Measurements from ENCODE around the gene SDC3. TPM values are rescaled to one million over a fixed set of nuclear protein-coding genes. Genes with fewer than 3 reads are reported as not detected.
A peak's percentile ranks its signal among the peaks of the same experiment; 100 is the strongest.

SDC3 gene
- total RNA-seq, 1 experiment from 2014 or later, result 32.3 TPM

DNA sequence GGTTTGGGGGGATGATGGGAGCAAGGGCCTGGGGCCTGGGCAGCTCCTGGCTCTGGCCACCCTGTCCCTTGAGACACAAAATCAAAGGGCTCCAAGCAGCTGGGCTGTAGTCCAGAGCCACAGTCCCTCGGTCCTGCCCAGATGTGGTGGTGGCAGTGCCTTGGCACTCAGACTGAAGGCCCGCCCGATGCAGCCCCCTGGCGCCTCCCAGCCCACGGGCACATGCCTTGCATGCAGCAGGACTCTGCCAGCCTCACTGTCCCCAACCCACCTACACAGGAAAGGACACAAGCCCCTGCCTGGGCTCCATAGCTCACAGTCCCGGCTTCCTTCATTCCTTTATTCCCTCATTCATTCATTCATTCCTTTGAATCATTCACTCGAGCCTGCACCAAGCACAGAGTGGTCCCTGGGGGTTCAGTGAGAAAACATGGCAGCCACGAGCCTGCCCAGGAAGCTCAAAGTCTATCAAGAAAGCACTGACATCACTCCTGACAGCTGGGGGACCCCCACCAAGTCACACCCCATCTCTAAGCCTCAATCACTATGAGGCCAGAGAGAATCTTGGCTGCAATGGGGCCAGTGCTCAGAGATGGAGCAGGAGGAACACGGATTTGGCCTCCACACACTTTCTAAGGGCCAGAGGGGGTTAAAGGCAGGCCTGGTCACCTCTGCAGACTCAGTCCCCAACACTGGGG, 5.8 kb downstream of the SDC3 start:
- ChIA-PET POLR2A (interaction anchor here (1.2 kb wide), 1 partner anchor 87 kb away, joined by 3 read pairs; no protein-coding TSS in a partner anchor), CTCF (interaction anchor here (0.8 to 17.8 kb wide), 6 partner anchors 9 to 123 kb away, joined by 3 to 606 read pairs (median 4); no protein-coding TSS in a partner anchor)
- DNase-seq (ENCODE audit: low spot score) (no peak), ATAC-seq (no peak)
- TF ChIP-seq NR1H2 (CRISPR knock-in tag; IDR thresholded peaks at IDR 0.05) (no peak), ZNF263 (CRISPR knock-in tag; IDR thresholded peaks at IDR 0.05; ENCODE audit: low read depth) (no peak), KAT7 (CRISPR knock-in tag; IDR thresholded peaks at IDR 0.05; ENCODE audit: borderline replicate concordance) (no peak), NR3C1 (CRISPR knock-in tag; conservative IDR thresholded peaks at IDR 0.05; ENCODE audit: low read depth) (no peak), TCF7 (CRISPR knock-in tag; IDR thresholded peaks at IDR 0.05; ENCODE audit: low read depth) (no peak), MAX (CRISPR knock-in tag; IDR thresholded peaks at IDR 0.05) (no peak), USF1 (CRISPR knock-in tag; IDR thresholded peaks at IDR 0.05) (no peak), RELA (CRISPR knock-in tag; IDR thresholded peaks at IDR 0.05; ENCODE audit: borderline replicate concordance) (no peak), ZNF396 (CRISPR knock-in tag; IDR thresholded peaks at IDR 0.05; ENCODE audit: borderline replicate concordance) (no peak), SOX15 (CRISPR knock-in tag; IDR thresholded peaks at IDR 0.05) (no peak)
- TF ChIP-seq, protein P1, sequence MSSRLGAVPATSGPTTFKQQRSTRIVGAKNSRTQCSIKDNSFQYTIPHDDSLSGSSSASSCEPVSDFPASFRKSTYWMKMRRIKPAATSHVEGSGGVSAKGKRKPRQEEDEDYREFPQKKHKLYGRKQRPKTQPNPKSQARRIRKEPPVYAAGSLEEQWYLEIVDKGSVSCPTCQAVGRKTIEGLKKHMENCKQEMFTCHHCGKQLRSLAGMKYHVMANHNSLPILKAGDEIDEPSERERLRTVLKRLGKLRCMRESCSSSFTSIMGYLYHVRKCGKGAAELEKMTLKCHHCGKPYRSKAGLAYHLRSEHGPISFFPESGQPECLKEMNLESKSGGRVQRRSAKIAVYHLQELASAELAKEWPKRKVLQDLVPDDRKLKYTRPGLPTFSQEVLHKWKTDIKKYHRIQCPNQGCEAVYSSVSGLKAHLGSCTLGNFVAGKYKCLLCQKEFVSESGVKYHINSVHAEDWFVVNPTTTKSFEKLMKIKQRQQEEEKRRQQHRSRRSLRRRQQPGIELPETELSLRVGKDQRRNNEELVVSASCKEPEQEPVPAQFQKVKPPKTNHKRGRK (CRISPR knock-in tag; IDR thresholded peaks at IDR 0.05; ENCODE audit: borderline replicate concordance), result no peak
- TF ChIP-seq, protein P2, sequence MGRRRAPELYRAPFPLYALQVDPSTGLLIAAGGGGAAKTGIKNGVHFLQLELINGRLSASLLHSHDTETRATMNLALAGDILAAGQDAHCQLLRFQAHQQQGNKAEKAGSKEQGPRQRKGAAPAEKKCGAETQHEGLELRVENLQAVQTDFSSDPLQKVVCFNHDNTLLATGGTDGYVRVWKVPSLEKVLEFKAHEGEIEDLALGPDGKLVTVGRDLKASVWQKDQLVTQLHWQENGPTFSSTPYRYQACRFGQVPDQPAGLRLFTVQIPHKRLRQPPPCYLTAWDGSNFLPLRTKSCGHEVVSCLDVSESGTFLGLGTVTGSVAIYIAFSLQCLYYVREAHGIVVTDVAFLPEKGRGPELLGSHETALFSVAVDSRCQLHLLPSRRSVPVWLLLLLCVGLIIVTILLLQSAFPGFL (CRISPR knock-in tag; IDR thresholded peaks at IDR 0.05; ENCODE audit: borderline replicate concordance), result no peak
- no peaks in the 10 kb centered on the region for H3K9me3 Mint-ChIP-seq
- no peak overlapping the region for H3K4me3 Mint-ChIP-seq
- peak overlapping the region; percentile 60 for H3K27ac Mint-ChIP-seq
- no peaks in the 10 kb centered on the region for H3K36me3 Mint-ChIP-seq
- H3K27me3 Mint-ChIP-seq (ENCODE audit: low read depth), result peaks cover 8% of the 10 kb centered on the region
- peaks cover 41% of the 10 kb centered on the region for H3K4me1 Mint-ChIP-seq

DNA sequence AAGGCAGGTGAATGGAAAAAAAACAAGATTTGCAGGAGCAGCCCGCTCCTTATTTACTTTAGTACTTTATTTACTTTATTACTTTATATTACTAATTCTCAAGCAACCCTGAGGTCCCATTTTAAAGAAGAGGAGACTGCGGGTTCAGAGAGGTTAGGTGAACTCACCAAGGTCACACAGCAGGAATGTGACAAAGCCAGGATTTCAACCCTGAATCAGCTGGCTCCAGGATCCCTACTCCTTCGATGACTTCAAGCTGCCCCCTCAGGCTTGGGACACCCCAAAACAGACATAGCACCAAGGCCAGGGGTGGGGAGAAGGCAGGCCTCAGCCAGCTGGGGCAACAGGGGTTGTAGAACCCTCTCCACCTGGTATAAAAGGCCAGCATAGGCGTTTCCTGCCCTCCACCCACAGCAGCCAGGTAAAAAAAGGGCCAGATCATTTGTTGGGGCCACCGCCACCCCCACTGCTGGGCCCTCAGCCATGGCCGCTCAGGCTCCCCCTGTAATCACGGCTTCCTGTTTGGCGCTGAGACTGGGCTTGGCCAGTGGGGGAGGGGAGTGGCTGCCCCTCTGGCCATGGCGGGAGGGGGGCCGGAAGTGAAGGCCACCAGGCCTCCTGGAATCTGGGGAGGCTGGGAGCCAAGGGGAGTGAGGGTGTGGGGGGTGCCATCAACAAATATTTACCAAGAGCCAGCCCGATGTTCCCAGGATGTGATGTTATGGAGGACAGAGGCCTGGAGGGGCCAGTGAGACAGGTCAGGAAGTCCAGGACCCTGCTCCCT, 6.6 kb downstream of the SDC3 start:
- TF ChIP-seq, protein P3, sequence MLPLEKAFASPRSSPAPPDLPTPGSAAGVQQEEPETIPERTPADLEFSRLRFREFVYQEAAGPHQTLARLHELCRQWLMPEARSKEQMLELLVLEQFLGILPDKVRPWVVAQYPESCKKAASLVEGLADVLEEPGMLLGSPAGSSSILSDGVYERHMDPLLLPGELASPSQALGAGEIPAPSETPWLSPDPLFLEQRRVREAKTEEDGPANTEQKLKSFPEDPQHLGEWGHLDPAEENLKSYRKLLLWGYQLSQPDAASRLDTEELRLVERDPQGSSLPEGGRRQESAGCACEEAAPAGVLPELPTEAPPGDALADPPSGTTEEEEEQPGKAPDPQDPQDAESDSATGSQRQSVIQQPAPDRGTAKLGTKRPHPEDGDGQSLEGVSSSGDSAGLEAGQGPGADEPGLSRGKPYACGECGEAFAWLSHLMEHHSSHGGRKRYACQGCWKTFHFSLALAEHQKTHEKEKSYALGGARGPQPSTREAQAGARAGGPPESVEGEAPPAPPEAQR (CRISPR knock-in tag; IDR thresholded peaks at IDR 0.05), result no peak
- TF ChIP-seq TCF7 (CRISPR knock-in tag; IDR thresholded peaks at IDR 0.05; ENCODE audit: low read depth), result no peak
- TF ChIP-seq, protein P4, sequence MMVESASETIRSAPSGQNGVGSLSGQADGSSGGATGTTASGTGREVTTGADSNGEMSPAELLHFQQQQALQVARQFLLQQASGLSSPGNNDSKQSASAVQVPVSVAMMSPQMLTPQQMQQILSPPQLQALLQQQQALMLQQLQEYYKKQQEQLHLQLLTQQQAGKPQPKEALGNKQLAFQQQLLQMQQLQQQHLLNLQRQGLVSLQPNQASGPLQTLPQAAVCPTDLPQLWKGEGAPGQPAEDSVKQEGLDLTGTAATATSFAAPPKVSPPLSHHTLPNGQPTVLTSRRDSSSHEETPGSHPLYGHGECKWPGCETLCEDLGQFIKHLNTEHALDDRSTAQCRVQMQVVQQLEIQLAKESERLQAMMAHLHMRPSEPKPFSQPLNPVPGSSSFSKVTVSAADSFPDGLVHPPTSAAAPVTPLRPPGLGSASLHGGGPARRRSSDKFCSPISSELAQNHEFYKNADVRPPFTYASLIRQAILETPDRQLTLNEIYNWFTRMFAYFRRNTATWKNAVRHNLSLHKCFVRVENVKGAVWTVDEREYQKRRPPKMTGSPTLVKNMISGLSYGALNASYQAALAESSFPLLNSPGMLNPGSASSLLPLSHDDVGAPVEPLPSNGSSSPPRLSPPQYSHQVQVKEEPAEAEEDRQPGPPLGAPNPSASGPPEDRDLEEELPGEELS (CRISPR knock-in tag; IDR thresholded peaks at IDR 0.05), result 0 out of 2 replicates have a peak, but pooled peaks have one; percentile 18
- Mint-ChIP-seq H3K9me3 (no peaks in the 10 kb centered on the region), H3K27me3 (ENCODE audit: low read depth) (peaks cover under 1% of the 10 kb centered on the region), H3K36me3 (no peaks in the 10 kb centered on the region), H3K27ac (0 out of 2 replicates have a peak overlapping the region, but pooled peaks have one; percentile 63), H3K4me3 (no peak overlapping the region), H3K4me1 (peaks cover 35% of the 10 kb centered on the region)
- ATAC-seq (peak; percentile 25), DNase-seq (ENCODE audit: low spot score) (no peak)
- ChIA-PET POLR2A (no interaction called here), CTCF (interaction anchor here (0.7 to 17.8 kb wide), 5 partner anchors 10 to 122 kb away, joined by 3 to 606 read pairs (median 3); no protein-coding TSS in a partner anchor)

Measured in WTC11 (cell line).